GM20431 (cell line): ENCODE measurements around the gene TUBB2A.
"Not testable (repeated sequence)": the region's sequence is repeated elsewhere in the genome, so short reads cannot be mapped to it uniquely, and the experiment has no call there.

Source experiments
- in situ Hi-C: fragments of 300-500 bp; cut with MseI, MboI; formaldehyde crosslinking; loops from one replicate; pipeline ENCODE4 v1.15.0; 2020; ENCODE audit warnings: low sequenced_read_pairs; ENCODE audit not compliant: unreplicated experiment

TUBB2A gene

GRCh38 chr6:3159805-3160781, 2.7 kb upstream of the TUBB2A start:
- in situ Hi-C loops: no loop called here

- in situ Hi-C loops: not testable (repeated sequence)
Observed at GRCh38 chr6:3156184-3157130, 887 bp downstream of the TUBB2A start.

- in situ Hi-C loops: not testable (repeated sequence)
Observed at GRCh38 chr6:3155416-3155815, 1.9 kb downstream of the TUBB2A start.

GRCh38 chr6:3152689-3153088, 4.7 kb downstream of the TUBB2A start:
- in situ Hi-C loops: no loop called here

- in situ Hi-C loops: no loop called here
Observed at GRCh38 chr6:3151691-3152090, 5.7 kb downstream of the TUBB2A start.

GRCh38 chr6:3147914-3148757, 9.2 kb downstream of the TUBB2A start:
- in situ Hi-C loops: loop anchor here (25.0 kb wide), 1 partner anchor 589 kb away; no protein-coding TSS in a partner anchor

- in situ Hi-C loops: loop anchor here (25.0 kb wide), 1 partner anchor 593 kb away; no protein-coding TSS in a partner anchor
Observed at GRCh38 chr6:3144571-3144970, 12.8 kb downstream of the TUBB2A start.

- in situ Hi-C loops: loop anchor here (25.0 kb wide), 1 partner anchor 594 kb away; no protein-coding TSS in a partner anchor
Observed at GRCh38 chr6:3143158-3143557, 14.2 kb downstream of the TUBB2A start.

GRCh38 chr6:3142536-3142935, 14.8 kb downstream of the TUBB2A start:
- in situ Hi-C loops: loop anchor here (25.0 kb wide), 1 partner anchor 595 kb away; no protein-coding TSS in a partner anchor

- in situ Hi-C loops: loop anchor here (25.0 kb wide), 1 partner anchor 597 kb away; no protein-coding TSS in a partner anchor
Observed at GRCh38 chr6:3140201-3140600, 17.1 kb downstream of the TUBB2A start.

GRCh38 chr6:3139090-3139903, 18.0 kb downstream of the TUBB2A start:
- in situ Hi-C loops: loop anchor here (10.0 to 25.0 kb wide), 2 partner anchors 106 to 598 kb away; no protein-coding TSS in a partner anchor

- in situ Hi-C loops: loop anchor here (10.0 to 25.0 kb wide), 2 partner anchors 106 to 599 kb away; no protein-coding TSS in a partner anchor
Observed at GRCh38 chr6:3138341-3138740, 19.0 kb downstream of the TUBB2A start.

- in situ Hi-C loops: loop anchor here (10.0 to 25.0 kb wide), 2 partner anchors 107 to 599 kb away; no protein-coding TSS in a partner anchor
Observed at GRCh38 chr6:3137873-3138272, 19.5 kb downstream of the TUBB2A start.

- in situ Hi-C loops: loop anchor here (10.0 to 25.0 kb wide), 2 partner anchors 108 to 600 kb away; no protein-coding TSS in a partner anchor
Observed at GRCh38 chr6:3137057-3137777, 20.1 kb downstream of the TUBB2A start.

GRCh38 chr6:3136292-3137011, 20.9 kb downstream of the TUBB2A start:
- in situ Hi-C loops: loop anchor here (10.0 to 25.0 kb wide), 2 partner anchors 108 to 601 kb away; no protein-coding TSS in a partner anchor

GRCh38 chr6:3135668-3136291, 21.6 kb downstream of the TUBB2A start:
- in situ Hi-C loops: loop anchor here (10.0 to 25.0 kb wide), 2 partner anchors 109 to 602 kb away; no protein-coding TSS in a partner anchor
